Kidney (tissue), 14 donors: ENCODE measurements around the gene DOCK10. TPM values are rescaled to one million over a fixed set of nuclear protein-coding genes. Genes with fewer than 3 reads are reported as not detected.

Source experiments
- DNase-seq, 5 donors: peaks; one replicate each; pipeline ENCODE4 v3.0.0-alpha.2; 2013 to 2020
- FAIRE-seq: peaks from 2 replicates; lab custom pipeline; 2012; peaks lifted over from hg19 to GRCh38; lab: Jason Lieb, UNC
- H3K27ac ChIP-seq, 2 donors: one replicate each; pipeline ENCODE4 v1.7.0; 2013; ENCODE audit warnings: low read depth in 2 of 2, low read length in 2 of 2, inconsistent platforms in 1 of 2
- H3K27me3 ChIP-seq: one replicate; pipeline ENCODE4 v1.7.1; 2013; ENCODE audit warnings: low read length, inconsistent platforms; ENCODE audit not compliant: control insufficient read depth, insufficient read depth
- H3K36me3 ChIP-seq, 3 donors: one replicate each; pipeline versions ENCODE4 v1.7.0 to v1.7.1; 2013; ENCODE audit warnings: low read length in 3 of 3, control low read depth in 1 of 3, inconsistent platforms in 1 of 3; ENCODE audit not compliant: insufficient read depth in 3 of 3, control insufficient read depth in 2 of 3
- H3K4me1 ChIP-seq, 3 donors: one replicate each; pipeline versions ENCODE4 v1.7.0 to v1.7.1; 2013; ENCODE audit warnings: low read length in 3 of 3, inconsistent platforms in 1 of 3, low read depth in 1 of 3; ENCODE audit not compliant: control insufficient read depth in 2 of 3, insufficient read depth in 2 of 3
- H3K4me3 ChIP-seq, 3 donors: one replicate each; pipeline versions ENCODE4 v1.7.0 to v1.8.1; 2013; ENCODE audit warnings: low read length in 3 of 3, control low read depth in 1 of 3, inconsistent platforms in 1 of 3
- H3K9ac ChIP-seq, 3 donors: one replicate each; pipeline versions ENCODE4 v1.7.0 to v1.7.1; 2013; ENCODE audit warnings: low read length in 3 of 3, control low read depth in 1 of 3, inconsistent platforms in 1 of 3
- H3K9me3 ChIP-seq, 3 donors: one replicate each; pipeline versions ENCODE4 v1.7.0 to v1.7.1; 2013; ENCODE audit warnings: low read length in 3 of 3, control low read depth in 1 of 3, inconsistent platforms in 1 of 3; ENCODE audit not compliant: control insufficient read depth in 2 of 3, insufficient read depth in 1 of 3
- CTCF ChIP-seq: IDR thresholded peaks from 3 replicates; pipeline ENCODE4 v1.5.1; 2012; ENCODE audit warnings: mild to moderate bottlenecking, moderate library complexity, borderline replicate concordance; ENCODE audit not compliant: insufficient read depth; ENCODE audit errors: extremely low read depth
- intact Hi-C: fragments of 100-400 bp; cut with DNase I; formaldehyde crosslinking; loops from one replicate; pipeline ENCODE4 v1.11.1; 2022
- polyA plus RNA-seq: library from polyadenylated mRNA; stranded (reverse); fragments of 350-450 nt; fragmentation: Illumina TruSeq; extraction: RNeasy Lipid Tissue Mini Kit (QIAGEN cat#74804); gene quantifications from one replicate; pipeline ENCODE4 v1.2.3, GENCODE V29; 2014; ENCODE audit warnings: low read depth, low replicate concordance; ENCODE audit not compliant: insufficient read depth
- total RNA-seq: library from RNA; stranded (reverse); fragmentation: NEBNext Ultra II Directional; extraction: Animal tissue kit (Norgen Biotek cat#: 25700); gene quantifications from one replicate; pipeline ENCODE4 v1.2.1, GENCODE V29; 2021
- donor health status: control.
- donor health status: control.
- donor health status: control.
- donor health status: control.
- donor health status: control.
- donor health status: DM: yes; HTN: yes; CAD: no.
- donor health status: Normal renal cell carcinoma (clear cell type).

DOCK10 gene
- total and polyA plus RNA-seq, 2 donors from 2014 or later, result 2.1 to 33.8 TPM

GRCh38 chr2:224764565-224765236 is 277.6 kb downstream of the DOCK10 start:
- intact Hi-C loops, result no loop called here
- no peak for TF ChIP-seq CTCF
- H3K9me3 ChIP-seq, result no peaks in the 10 kb centered on the region
- DNase-seq (no peak), FAIRE-seq (no peak)
- H3K27me3 ChIP-seq, result no peaks in the 10 kb centered on the region
- H3K4me1 ChIP-seq, result no peaks in the 10 kb centered on the region
- no peak overlapping the region for H3K4me3 ChIP-seq
- no peaks in the 10 kb centered on the region for H3K36me3 ChIP-seq
- H3K9ac ChIP-seq, result no peak overlapping the region
- H3K27ac ChIP-seq, result no peak overlapping the region

GRCh38 chr2:224757934-224758548 is 284.2 kb downstream of the DOCK10 start:
- Histone ChIP-seq H3K27me3 (no peaks in the 10 kb centered on the region), H3K4me3 (no peak overlapping the region), H3K9ac (no peak overlapping the region), H3K36me3 (no peaks in the 10 kb centered on the region), H3K9me3 (peaks cover 0 to 7% (median 0%) of the 10 kb centered on the region in 3 donors), H3K4me1 (no peaks in the 10 kb centered on the region), H3K27ac (no peak overlapping the region)
- DNase-seq (no peak), FAIRE-seq (no peak)
- intact Hi-C loops, result no loop called here
- TF ChIP-seq CTCF, result no peak

- no peak for DNase-seq
- intact Hi-C loops, result no loop called here
- TF ChIP-seq CTCF, result no peak
- FAIRE-seq, result no peak
- Histone ChIP-seq H3K4me1 (no peaks in the 10 kb centered on the region), H3K27ac (no peak overlapping the region), H3K4me3 (no peak overlapping the region), H3K27me3 (no peaks in the 10 kb centered on the region), H3K9ac (no peak overlapping the region), H3K36me3 (no peaks in the 10 kb centered on the region), H3K9me3 (peaks cover 0 to 7% (median 0%) of the 10 kb centered on the region in 3 donors)
These were observed 288.3 kb downstream of the DOCK10 start for GRCh38 chr2:224753743-224754540.
